Heart left ventricle (tissue), 16 donors: ENCODE measurements around the gene CCDC187. TPM values are rescaled to one million over a fixed set of nuclear protein-coding genes. Genes with fewer than 3 reads are reported as not detected.
A peak's percentile ranks its signal among the peaks of the same experiment; 100 is the strongest.

Experiments used
- ATAC-seq, 4 donors: fragments of 200-7000 bp; cut with Tn5 transposase; one replicate each; pipeline ENCODE4 v1.9.1; 2020 to 2022; ENCODE audit warnings: moderate library complexity in 4 of 4, mild to moderate bottlenecking in 3 of 4, moderate number of reproducible peaks in 1 of 4
- DNase-seq, 5 donors: peaks; one replicate each; pipeline ENCODE4 v3.0.0-alpha.2; 2020
- H3K27ac ChIP-seq, 12 donors: fragments of 200-600 bp; sonication (generic) in 4 of 12; one replicate each; pipeline versions ENCODE4 v1.5.0 to v1.8.0; 2016 to 2022; ENCODE audit warnings: mild to moderate bottlenecking in 2 of 12
- H3K27me3 ChIP-seq, 9 donors: fragments of 200-600 bp; sonication (generic) in 2 of 9; one replicate each; pipeline versions ENCODE4 v1.5.1 to v1.8.0; 2016 to 2022; ENCODE audit warnings: mild to moderate bottlenecking in 3 of 9
- H3K36me3 ChIP-seq, 9 donors: fragments of 200-600 bp; sonication (generic) in 2 of 9; one replicate each; pipeline versions ENCODE4 v1.5.0 to v1.8.0; 2018 to 2022; ENCODE audit warnings: mild to moderate bottlenecking in 2 of 9
- H3K4me1 ChIP-seq, 12 donors: fragments of 200-600 bp; sonication (generic) in 4 of 12; one replicate each; pipeline versions ENCODE4 v1.5.0 to v1.8.0; 2016 to 2022; ENCODE audit warnings: mild to moderate bottlenecking in 3 of 12
- H3K4me3 ChIP-seq, 12 donors: fragments of 200-600 bp; sonication (generic) in 4 of 12; one replicate each; pipeline versions ENCODE4 v1.5.0 to v1.8.0; 2017 to 2022; ENCODE audit warnings: mild to moderate bottlenecking in 9 of 12, moderate library complexity in 4 of 12
- H3K9me3 ChIP-seq, 12 donors: fragments of 200-600 bp; sonication (generic) in 4 of 12; one replicate each; pipeline versions ENCODE4 v1.5.0 to v1.8.0; 2016 to 2022; ENCODE audit warnings: mild to moderate bottlenecking in 1 of 12
- POLR2A ChIP-seq, 2 donors: fragments of 450-650 bp; IDR thresholded peaks; one replicate each; pipeline ENCODE4 v1.6.1; 2017; ENCODE audit warnings: antibody characterized with exemption in 2 of 2, mild to moderate bottlenecking in 2 of 2, moderate library complexity in 2 of 2
- WGBS, 4 donors: extraction: QIAGEN DNeasy Blood & Tissue Kit in 2 of 4; methylation state at CpG; one replicate each; pipeline versions ENCODE4 v1.1.5 to v1.1.7; 2013 to 2018; 5-methylcytosine and 5-hydroxymethylcytosine counted together
- intact Hi-C, 10 donors: fragments of 100-400 bp; cut with DNase I; formaldehyde crosslinking; loops; one replicate each; pipeline versions ENCODE4 v1.11.1 to v1.14.2; 2022
- polyA plus RNA-seq, 2 donors: library from polyadenylated mRNA; stranded (reverse); fragments of 200-250 nt; gene quantifications; one replicate each; pipeline ENCODE4 v1.2.3, GENCODE V29; 2013
- total RNA-seq, 9 donors: library from RNA; depleted of rRNA in 2 of 9; stranded (reverse); fragments of >200 nt in 2 of 9; fragmentation: NEBNext Ultra II Directional in 3 of 9; extraction: Animal tissue kit (Norgen Biotek cat#: 25700) in 3 of 9; gene quantifications; one replicate each; pipeline versions ENCODE4 v1.1.0 to v1.2.4, GENCODE V29; 2016 to 2023
- TF ChIP-seq, protein P1 (sequence below), 12 donors: fragments of 200-600 bp; sonication (generic) in 4 of 12; IDR thresholded peaks; one replicate each; pipeline versions ENCODE4 v1.5.0 to v1.8.0; 2018 to 2022; ENCODE audit warnings: antibody characterized with exemption in 12 of 12, mild to moderate bottlenecking in 5 of 12
- donor health status: ischemic (EF 13 %, LVEDD 7.1; RV severe dilation, severe dysfunction).
- donor health status: healthy with polysubstance abuse.
- donor health status: DM: no; HTN: yes; CAD: no.
- donor health status: DM: no; HTN: no; CAD: no.
- donor health status: ischemic (EF 25% LVEDD 6.9; RV normal size, moderate dysfunction).
- donor health status: ischemic (EF 25% LVEDD 5.7; RV mildly dilated, moderate dysfunction).
- donor health status: healthy.
- donor health status: DM: yes; HTN: yes; CAD: no.
- donor health status: ischemic (EF 35%, LVEDD 5.7; RV mildly dilated, moderate dysfunction).
- donor health status: nonischemic (EF 11% LVEDD 7.7; RV severe dilation, severe dysfunction).
- donor health status: DM: yes; HTN: yes; CAD: no.
- donor health status: PGD.
- donor health status: ischemic (EF 29% LVEDD 5.4; RV normal size, mild dysfunction).
- donor health status: nonischemic (EF 23%, LVEDD 6.1; RV moderate dilation, normal function).

CCDC187 gene
- total and polyA plus RNA-seq, 11 donors, result 0.04 TPM; not detected in 10

DNA sequence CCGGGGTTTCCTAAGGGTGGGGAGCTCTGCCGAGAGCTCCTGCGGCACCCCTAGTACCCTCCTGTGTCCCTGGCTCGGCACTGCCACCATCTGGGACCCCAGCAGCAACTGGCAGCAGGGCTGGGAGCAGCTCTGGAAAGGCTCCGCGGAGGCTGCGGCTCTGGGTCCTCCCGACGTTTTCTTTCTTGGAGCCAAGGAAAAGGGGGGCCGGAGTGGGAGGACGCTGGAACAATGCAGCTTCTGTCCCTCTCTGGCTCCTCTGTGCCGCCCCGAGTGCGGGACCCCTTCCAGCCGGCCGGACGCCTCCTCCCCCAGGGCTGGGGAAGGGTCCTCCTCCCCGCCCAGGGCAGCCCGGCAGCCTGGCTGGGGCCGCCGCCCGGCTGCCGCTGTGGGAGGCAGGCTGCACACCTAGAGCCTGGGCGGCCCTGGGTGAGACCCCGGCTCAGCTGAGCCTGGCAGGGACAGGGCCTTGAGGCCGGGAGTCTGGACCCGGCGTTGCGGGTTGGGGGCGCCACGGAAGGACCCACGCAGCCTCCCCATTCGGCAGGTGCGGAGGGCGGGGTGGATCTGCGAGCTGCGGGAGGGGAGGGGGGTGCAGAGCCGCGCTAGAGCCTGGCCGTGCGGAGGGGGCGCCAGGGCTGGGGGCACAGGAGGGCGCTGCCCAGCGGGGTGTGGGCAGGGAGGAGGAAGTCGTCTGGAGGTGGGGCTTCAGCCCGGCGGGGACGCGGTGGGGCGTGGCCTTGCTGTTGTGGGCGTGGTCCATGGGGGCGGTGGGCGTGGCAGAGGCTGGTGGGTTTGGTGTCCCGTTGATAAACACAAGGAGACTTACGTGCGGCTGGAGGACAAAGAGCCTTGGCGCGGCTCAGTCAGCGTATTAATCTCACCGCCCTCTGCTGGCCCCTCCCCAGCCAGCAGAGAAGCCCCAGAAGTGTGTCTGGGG lies 38.6 kb upstream of the CCDC187 start:
- Histone ChIP-seq H3K9me3 (no peaks in the 10 kb centered on the region), H3K36me3 (peaks cover 0 to 14% (median 2%) of the 10 kb centered on the region in 9 donors), H3K27ac (peak overlapping the region; percentile 74 to 99 (median 92)), H3K27me3 (no peaks in the 10 kb centered on the region), H3K4me1 (peaks cover 0 to 67% (median 46%) of the 10 kb centered on the region in 12 donors), H3K4me3 (peak overlapping the region in 11 of 12 donors; percentile 13 to 58 (median 45))
- TF ChIP-seq, protein P1, sequence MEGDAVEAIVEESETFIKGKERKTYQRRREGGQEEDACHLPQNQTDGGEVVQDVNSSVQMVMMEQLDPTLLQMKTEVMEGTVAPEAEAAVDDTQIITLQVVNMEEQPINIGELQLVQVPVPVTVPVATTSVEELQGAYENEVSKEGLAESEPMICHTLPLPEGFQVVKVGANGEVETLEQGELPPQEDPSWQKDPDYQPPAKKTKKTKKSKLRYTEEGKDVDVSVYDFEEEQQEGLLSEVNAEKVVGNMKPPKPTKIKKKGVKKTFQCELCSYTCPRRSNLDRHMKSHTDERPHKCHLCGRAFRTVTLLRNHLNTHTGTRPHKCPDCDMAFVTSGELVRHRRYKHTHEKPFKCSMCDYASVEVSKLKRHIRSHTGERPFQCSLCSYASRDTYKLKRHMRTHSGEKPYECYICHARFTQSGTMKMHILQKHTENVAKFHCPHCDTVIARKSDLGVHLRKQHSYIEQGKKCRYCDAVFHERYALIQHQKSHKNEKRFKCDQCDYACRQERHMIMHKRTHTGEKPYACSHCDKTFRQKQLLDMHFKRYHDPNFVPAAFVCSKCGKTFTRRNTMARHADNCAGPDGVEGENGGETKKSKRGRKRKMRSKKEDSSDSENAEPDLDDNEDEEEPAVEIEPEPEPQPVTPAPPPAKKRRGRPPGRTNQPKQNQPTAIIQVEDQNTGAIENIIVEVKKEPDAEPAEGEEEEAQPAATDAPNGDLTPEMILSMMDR (IDR thresholded peaks at IDR 0.05), result peak in 2 of 12 donors; percentile 7 to 15
- peak in 1 of 2 donors; percentile 63 for TF ChIP-seq POLR2A (IDR thresholded peaks at IDR 0.05)
- DNase-seq, result peak; percentile 84 to 93 (median 92)
- intact Hi-C loops, result loop anchor here in 4 of 10 donors (1.0 to 2.0 kb wide), 2 partner anchors 20 to 21 kb away; partner anchors contain the start of gene DNLZ (in 4 of the 4)
- WGBS, 4 donors, result 14 to 25% (median 21%) methylated on average over 38 to 60 of the region's 60 CpGs
- ATAC-seq, result peak; percentile 46 to 76 (median 72)

DNA sequence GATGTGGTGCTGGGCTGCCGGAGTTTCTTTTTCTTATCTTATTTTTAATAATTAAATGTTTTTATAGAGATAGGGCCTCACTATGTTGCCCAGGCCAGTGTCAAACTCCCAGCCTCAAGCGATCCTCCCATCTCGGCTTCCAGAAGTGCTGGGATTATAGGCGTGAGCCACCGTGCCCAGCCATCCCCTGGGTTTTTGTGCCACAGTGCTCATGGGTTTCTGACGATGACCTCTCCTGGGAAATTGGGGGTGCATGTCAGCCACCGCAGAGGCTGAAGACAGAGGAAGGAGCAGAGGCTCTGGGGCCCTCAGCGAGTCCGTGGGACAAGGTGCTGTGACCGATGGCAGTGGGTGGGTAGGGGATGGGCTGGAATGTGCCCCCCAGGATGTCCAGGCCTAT lies 37.9 kb upstream of the CCDC187 start:
- peaks cover 0 to 67% (median 46%) of the 10 kb centered on the region in 12 donors for H3K4me1 ChIP-seq
- no peaks in the 10 kb centered on the region for H3K9me3 ChIP-seq
- TF ChIP-seq, protein P1 (IDR thresholded peaks at IDR 0.05), result no peak
- no peak for TF ChIP-seq POLR2A (IDR thresholded peaks at IDR 0.05)
- DNase-seq, result no peak
- peak overlapping the region; percentile 74 to 99 (median 92) for H3K27ac ChIP-seq
- peaks cover 0 to 21% (median 5%) of the 10 kb centered on the region in 9 donors for H3K36me3 ChIP-seq
- intact Hi-C loops, result loop anchor here in 4 of 10 donors (1.0 to 2.0 kb wide), 3 partner anchors 21 to 57 kb away; partner anchors contain the start of gene DNLZ (in 3 of the 4)
- H3K4me3 ChIP-seq, result peak overlapping the region in 5 of 12 donors; percentile 50 to 58 (median 55)
- 65 to 81% (median 76%) methylated on average over 5 to 10 of the region's 10 CpGs for WGBS, 4 donors
- no peak for ATAC-seq
- no peaks in the 10 kb centered on the region for H3K27me3 ChIP-seq

DNA sequence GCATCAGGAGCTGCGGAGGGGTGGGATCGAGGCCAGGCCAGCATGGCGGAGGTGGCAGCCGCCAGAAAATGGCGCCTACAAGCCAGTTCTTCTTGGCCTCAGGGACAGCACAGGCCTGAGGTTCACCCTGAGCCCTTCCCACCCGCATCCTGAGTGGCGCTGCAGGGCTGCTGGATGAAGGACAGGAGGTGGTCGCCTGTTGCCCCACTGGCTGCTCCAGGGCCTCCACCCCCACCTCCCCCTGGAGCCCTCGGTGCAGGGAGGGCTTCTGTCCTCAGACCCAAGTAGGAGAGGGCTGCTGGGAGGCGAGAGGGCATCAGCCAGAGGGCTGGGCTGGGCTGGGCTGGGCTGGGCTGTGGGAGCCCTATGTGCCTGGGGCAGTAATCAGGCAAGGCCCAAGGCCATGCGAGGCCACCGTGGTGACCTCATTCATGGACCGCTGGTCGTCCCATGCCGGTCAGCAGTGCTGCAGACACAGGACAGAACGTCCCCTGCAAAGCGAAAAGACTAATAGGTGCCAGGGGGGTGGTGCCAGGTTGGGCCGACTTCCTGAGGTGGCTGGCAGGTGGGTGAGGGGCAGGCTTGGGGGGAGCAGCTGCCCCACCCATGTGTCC lies 37.3 kb upstream of the CCDC187 start:
- Histone ChIP-seq H3K4me3 (no peak overlapping the region), H3K27me3 (no peaks in the 10 kb centered on the region), H3K36me3 (peaks cover 0 to 27% (median 8%) of the 10 kb centered on the region in 9 donors), H3K4me1 (peaks cover 0 to 62% (median 40%) of the 10 kb centered on the region in 12 donors), H3K9me3 (no peaks in the 10 kb centered on the region), H3K27ac (peak overlapping the region; percentile 74 to 99 (median 92))
- peak in 2 of 5 donors; percentile 81 to 90 for DNase-seq
- intact Hi-C loops, result loop anchor here in 1 of 10 donors (2.0 kb wide), 1 partner anchor 58 kb away; no protein-coding TSS in a partner anchor
- ATAC-seq, result peak; percentile 42 to 51 (median 45)
- TF ChIP-seq, protein P1 (IDR thresholded peaks at IDR 0.05), result no peak
- TF ChIP-seq POLR2A (IDR thresholded peaks at IDR 0.05), result no peak
- 56 to 78% (median 72%) methylated on average over 15 to 18 of the region's 18 CpGs for WGBS, 4 donors
